HEK293 (cell line): ENCODE data around the gene FLG.

ENCODE experiments used
- CTCF ChIA-PET: fragments of 350-600 bp; formaldehyde crosslinking; extraction: SDS; loops from one replicate; lab custom pipeline; 2021; ENCODE audit warnings: antibody characterized with exemption; lab: Yijun Ruan, JAX
- POLR2A ChIA-PET: fragments of 300-600 bp; formaldehyde crosslinking; extraction: SDS; loops from one replicate; lab custom pipeline; 2020; ENCODE audit warnings: antibody characterized with exemption, inconsistent platforms; lab: Yijun Ruan, JAX
- H3K27ac ChIP-seq: fragments of 200-500 bp; sonication (Bioruptor generic); 2 replicates; pipeline ENCODE4 v1.5.1; 2014; ENCODE audit warnings: low read depth, low read length, control low read depth, inconsistent platforms; ENCODE audit errors: extremely low read depth
- H3K36me3 ChIP-seq, 2 experiments: fragments of 200-500 bp in 1 of 2; sonication (Bioruptor generic) in 1 of 2; 1 replicate in 1 of 2; 2 replicates in 1 of 2; pipeline ENCODE4 v1.5.1; 2014 to 2017; ENCODE audit warnings: inconsistent platforms in 2 of 2, low read length in 2 of 2; ENCODE audit not compliant: control insufficient read depth in 2 of 2, insufficient read depth in 1 of 2
- H3K4me1 ChIP-seq: fragments of 200-500 bp; sonication (Bioruptor generic); 2 replicates; pipeline ENCODE4 v1.5.1; 2014; ENCODE audit warnings: mild to moderate bottlenecking, low read length, inconsistent platforms; ENCODE audit not compliant: control insufficient read depth, insufficient read depth
- H3K4me3 ChIP-seq: 2 replicates; pipeline ENCODE4 v1.5.1; 2011; ENCODE audit warnings: low read depth, mild to moderate bottlenecking, control low read depth, low read length, moderate library complexity
- H3K9me3 ChIP-seq: fragments of 200-500 bp; sonication (Bioruptor generic); 2 replicates; pipeline ENCODE4 v1.5.1; 2014; ENCODE audit warnings: low read depth, low read length, inconsistent platforms; ENCODE audit not compliant: control insufficient read depth, insufficient read depth
- KLF10 ChIP-seq: fragments of 450-650 bp; IDR thresholded peaks from 2 replicates; pipeline ENCODE4 v1.5.1; 2018; ENCODE audit warnings: missing biosample characterization, mild to moderate bottlenecking, missing genetic modification characterization
- TCF7L2 ChIP-seq: IDR thresholded peaks from 2 replicates; pipeline ENCODE4 v1.6.1; 2011; ENCODE audit warnings: low read depth, mild to moderate bottlenecking, inconsistent platforms, low read length, moderate library complexity, borderline replicate concordance
- ZEB2 ChIP-seq: fragments of 450-650 bp; formaldehyde crosslinking; IDR thresholded peaks from 2 replicates; pipeline ENCODE4 v1.5.1; 2016; ENCODE audit warnings: missing biosample characterization, missing genetic modification characterization
- ZFP37 ChIP-seq: fragments of 450-650 bp; formaldehyde crosslinking; IDR thresholded peaks from 2 replicates; pipeline ENCODE4 v1.5.1; 2016; ENCODE audit warnings: missing biosample characterization, missing genetic modification characterization
- ZNF133 ChIP-seq: fragments of 450-650 bp; formaldehyde crosslinking; IDR thresholded peaks from 2 replicates; pipeline ENCODE4 v1.5.1; 2016; ENCODE audit warnings: missing biosample characterization, missing genetic modification characterization
- ZNF146 ChIP-seq: fragments of 450-650 bp; formaldehyde crosslinking; IDR thresholded peaks from 2 replicates; pipeline ENCODE4 v1.5.1; 2016; ENCODE audit warnings: missing biosample characterization, missing genetic modification characterization
- ZNF169 ChIP-seq: fragments of 450-650 bp; formaldehyde crosslinking; IDR thresholded peaks from 2 replicates; pipeline ENCODE4 v1.5.1; 2016; ENCODE audit warnings: missing biosample characterization, missing genetic modification characterization
- ZNF292 ChIP-seq: fragments of 450-650 bp; formaldehyde crosslinking; IDR thresholded peaks from 2 replicates; pipeline ENCODE4 v1.5.1; 2016; ENCODE audit warnings: low read depth, missing biosample characterization, missing genetic modification characterization, borderline replicate concordance
- ZNF335 ChIP-seq: fragments of 450-650 bp; formaldehyde crosslinking; conservative IDR thresholded peaks from 2 replicates; pipeline ENCODE4 v1.5.1; 2016; ENCODE audit warnings: missing biosample characterization, missing genetic modification characterization
- ZNF341 ChIP-seq: fragments of 450-650 bp; formaldehyde crosslinking; IDR thresholded peaks from 2 replicates; pipeline ENCODE4; 2016; ENCODE audit warnings: low read depth, missing biosample characterization, missing genetic modification characterization
- ZNF558 ChIP-seq: fragments of 450-650 bp; formaldehyde crosslinking; IDR thresholded peaks from 2 replicates; pipeline ENCODE4 v1.5.1; 2016; ENCODE audit warnings: missing biosample characterization, missing genetic modification characterization
- ZNF585B ChIP-seq: fragments of 450-650 bp; formaldehyde crosslinking; IDR thresholded peaks from 2 replicates; pipeline ENCODE4 v1.5.1; 2016; ENCODE audit warnings: missing biosample characterization, missing genetic modification characterization
- ZNF610 ChIP-seq: fragments of 450-650 bp; formaldehyde crosslinking; IDR thresholded peaks from 2 replicates; pipeline ENCODE4 v1.5.1; 2016; ENCODE audit warnings: missing biosample characterization, missing genetic modification characterization, borderline replicate concordance
- ZNF677 ChIP-seq: fragments of 450-650 bp; IDR thresholded peaks from 2 replicates; pipeline ENCODE4 v1.5.0; 2018; ENCODE audit warnings: missing biosample characterization, mild to moderate bottlenecking, missing genetic modification characterization, moderate library complexity
- ZNF768 ChIP-seq: fragments of 450-650 bp; formaldehyde crosslinking; IDR thresholded peaks from 2 replicates; pipeline ENCODE4 v1.5.1; 2018; ENCODE audit warnings: missing biosample characterization, mild to moderate bottlenecking, missing genetic modification characterization
- TF ChIP-seq, protein P1 (sequence below): fragments of 450-650 bp; formaldehyde crosslinking; IDR thresholded peaks from 2 replicates; pipeline ENCODE4 v1.5.1; 2016; ENCODE audit warnings: missing biosample characterization, missing genetic modification characterization
- TF ChIP-seq, protein P2 (sequence below): fragments of 450-650 bp; formaldehyde crosslinking; IDR thresholded peaks from 2 replicates; pipeline ENCODE4 v1.5.1; 2016; ENCODE audit warnings: missing biosample characterization, missing genetic modification characterization
- TF ChIP-seq, protein P3 (sequence below): fragments of 450-650 bp; formaldehyde crosslinking; IDR thresholded peaks from 2 replicates; pipeline ENCODE4 v1.5.1; 2016; ENCODE audit warnings: missing biosample characterization, missing genetic modification characterization, borderline replicate concordance

FLG gene

DNA sequence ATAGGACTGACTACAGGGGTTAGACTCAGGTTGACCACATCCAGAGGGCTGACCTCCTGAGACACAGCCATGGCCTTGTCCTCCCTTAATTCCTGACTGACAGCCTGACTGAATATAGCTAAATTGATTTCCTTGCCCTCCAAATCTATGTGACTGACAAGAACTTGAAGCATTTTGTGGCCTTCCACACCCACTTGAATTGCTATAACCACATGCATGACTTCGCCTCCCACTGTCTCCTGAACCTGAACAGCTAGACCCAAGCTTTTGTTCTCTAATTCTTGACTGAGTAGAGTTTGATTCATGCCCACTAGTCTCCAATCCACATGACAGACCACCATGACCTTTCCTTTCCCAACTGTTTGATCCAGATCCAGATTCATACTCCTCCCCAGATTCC lies 31.7 kb upstream of the FLG start:
- ChIA-PET POLR2A (no interaction called here), CTCF (interaction anchor here (0.6 to 1.6 kb wide), 5 partner anchors 9 to 103 kb away, joined by 3 to 4 read pairs (median 3); no protein-coding TSS in a partner anchor)
- Histone ChIP-seq H3K4me1 (no peaks in the 10 kb centered on the region), H3K36me3 (no peaks in the 10 kb centered on the region), H3K9me3 (no peaks in the 10 kb centered on the region), H3K27ac (no peak overlapping the region), H3K4me3 (no peak overlapping the region)
- TF ChIP-seq, protein P1, sequence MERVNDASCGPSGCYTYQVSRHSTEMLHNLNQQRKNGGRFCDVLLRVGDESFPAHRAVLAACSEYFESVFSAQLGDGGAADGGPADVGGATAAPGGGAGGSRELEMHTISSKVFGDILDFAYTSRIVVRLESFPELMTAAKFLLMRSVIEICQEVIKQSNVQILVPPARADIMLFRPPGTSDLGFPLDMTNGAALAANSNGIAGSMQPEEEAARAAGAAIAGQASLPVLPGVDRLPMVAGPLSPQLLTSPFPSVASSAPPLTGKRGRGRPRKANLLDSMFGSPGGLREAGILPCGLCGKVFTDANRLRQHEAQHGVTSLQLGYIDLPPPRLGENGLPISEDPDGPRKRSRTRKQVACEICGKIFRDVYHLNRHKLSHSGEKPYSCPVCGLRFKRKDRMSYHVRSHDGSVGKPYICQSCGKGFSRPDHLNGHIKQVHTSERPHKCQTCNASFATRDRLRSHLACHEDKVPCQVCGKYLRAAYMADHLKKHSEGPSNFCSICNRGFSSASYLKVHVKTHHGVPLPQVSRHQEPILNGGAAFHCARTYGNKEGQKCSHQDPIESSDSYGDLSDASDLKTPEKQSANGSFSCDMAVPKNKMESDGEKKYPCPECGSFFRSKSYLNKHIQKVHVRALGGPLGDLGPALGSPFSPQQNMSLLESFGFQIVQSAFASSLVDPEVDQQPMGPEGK (tag by site-specific recombination) = no peak
- TF ChIP-seq ZNF169 (tag by site-specific recombination) (no peak), ZNF677 (tag by site-specific recombination) (no peak), ZEB2 (tag by site-specific recombination) (no peak), ZNF585B (tag by site-specific recombination) (no peak), KLF10 (tag by site-specific recombination) (no peak), ZNF610 (tag by site-specific recombination) (no peak), ZNF558 (tag by site-specific recombination) (no peak), ZFP37 (no peak)
- TF ChIP-seq, protein P2, sequence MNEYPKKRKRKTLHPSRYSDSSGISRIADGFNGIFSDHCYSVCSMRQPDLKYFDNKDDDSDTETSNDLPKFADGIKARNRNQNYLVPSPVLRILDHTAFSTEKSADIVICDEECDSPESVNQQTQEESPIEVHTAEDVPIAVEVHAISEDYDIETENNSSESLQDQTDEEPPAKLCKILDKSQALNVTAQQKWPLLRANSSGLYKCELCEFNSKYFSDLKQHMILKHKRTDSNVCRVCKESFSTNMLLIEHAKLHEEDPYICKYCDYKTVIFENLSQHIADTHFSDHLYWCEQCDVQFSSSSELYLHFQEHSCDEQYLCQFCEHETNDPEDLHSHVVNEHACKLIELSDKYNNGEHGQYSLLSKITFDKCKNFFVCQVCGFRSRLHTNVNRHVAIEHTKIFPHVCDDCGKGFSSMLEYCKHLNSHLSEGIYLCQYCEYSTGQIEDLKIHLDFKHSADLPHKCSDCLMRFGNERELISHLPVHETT (tag by site-specific recombination) = no peak
- TF ChIP-seq, protein P3, sequence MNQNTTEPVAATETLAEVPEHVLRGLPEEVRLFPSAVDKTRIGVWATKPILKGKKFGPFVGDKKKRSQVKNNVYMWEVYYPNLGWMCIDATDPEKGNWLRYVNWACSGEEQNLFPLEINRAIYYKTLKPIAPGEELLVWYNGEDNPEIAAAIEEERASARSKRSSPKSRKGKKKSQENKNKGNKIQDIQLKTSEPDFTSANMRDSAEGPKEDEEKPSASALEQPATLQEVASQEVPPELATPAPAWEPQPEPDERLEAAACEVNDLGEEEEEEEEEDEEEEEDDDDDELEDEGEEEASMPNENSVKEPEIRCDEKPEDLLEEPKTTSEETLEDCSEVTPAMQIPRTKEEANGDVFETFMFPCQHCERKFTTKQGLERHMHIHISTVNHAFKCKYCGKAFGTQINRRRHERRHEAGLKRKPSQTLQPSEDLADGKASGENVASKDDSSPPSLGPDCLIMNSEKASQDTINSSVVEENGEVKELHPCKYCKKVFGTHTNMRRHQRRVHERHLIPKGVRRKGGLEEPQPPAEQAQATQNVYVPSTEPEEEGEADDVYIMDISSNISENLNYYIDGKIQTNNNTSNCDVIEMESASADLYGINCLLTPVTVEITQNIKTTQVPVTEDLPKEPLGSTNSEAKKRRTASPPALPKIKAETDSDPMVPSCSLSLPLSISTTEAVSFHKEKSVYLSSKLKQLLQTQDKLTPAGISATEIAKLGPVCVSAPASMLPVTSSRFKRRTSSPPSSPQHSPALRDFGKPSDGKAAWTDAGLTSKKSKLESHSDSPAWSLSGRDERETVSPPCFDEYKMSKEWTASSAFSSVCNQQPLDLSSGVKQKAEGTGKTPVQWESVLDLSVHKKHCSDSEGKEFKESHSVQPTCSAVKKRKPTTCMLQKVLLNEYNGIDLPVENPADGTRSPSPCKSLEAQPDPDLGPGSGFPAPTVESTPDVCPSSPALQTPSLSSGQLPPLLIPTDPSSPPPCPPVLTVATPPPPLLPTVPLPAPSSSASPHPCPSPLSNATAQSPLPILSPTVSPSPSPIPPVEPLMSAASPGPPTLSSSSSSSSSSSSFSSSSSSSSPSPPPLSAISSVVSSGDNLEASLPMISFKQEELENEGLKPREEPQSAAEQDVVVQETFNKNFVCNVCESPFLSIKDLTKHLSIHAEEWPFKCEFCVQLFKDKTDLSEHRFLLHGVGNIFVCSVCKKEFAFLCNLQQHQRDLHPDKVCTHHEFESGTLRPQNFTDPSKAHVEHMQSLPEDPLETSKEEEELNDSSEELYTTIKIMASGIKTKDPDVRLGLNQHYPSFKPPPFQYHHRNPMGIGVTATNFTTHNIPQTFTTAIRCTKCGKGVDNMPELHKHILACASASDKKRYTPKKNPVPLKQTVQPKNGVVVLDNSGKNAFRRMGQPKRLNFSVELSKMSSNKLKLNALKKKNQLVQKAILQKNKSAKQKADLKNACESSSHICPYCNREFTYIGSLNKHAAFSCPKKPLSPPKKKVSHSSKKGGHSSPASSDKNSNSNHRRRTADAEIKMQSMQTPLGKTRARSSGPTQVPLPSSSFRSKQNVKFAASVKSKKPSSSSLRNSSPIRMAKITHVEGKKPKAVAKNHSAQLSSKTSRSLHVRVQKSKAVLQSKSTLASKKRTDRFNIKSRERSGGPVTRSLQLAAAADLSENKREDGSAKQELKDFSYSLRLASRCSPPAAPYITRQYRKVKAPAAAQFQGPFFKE (tag by site-specific recombination) = no peak

DNA sequence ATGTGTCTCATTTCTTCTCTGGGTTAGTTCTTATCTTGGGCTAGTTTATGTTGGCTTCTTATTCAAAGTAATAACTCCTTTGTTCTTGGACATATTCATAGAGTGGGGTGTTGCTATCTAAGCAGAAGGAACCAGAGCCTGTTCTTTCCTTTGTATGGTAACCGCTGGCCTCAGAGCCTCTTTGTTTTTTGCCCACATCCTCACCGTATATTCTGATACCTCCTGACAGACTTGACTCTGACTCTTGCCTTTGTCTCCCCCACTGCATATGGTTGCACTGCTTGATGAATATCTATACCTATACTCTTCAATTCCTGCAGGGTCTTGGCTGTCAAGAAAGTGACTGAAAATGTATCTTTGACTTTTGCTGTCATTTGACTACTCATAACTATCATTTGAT lies 24.6 kb upstream of the FLG start:
- POLR2A ChIA-PET = no interaction called here
- TF ChIP-seq ZNF768 (tag by site-specific recombination) (no peak), ZNF146 (tag by site-specific recombination) (no peak), TCF7L2 (no peak), ZNF292 (tag by site-specific recombination) (no peak), ZNF335 (tag by site-specific recombination) (no peak), ZNF341 (tag by site-specific recombination) (no peak), ZNF133 (tag by site-specific recombination) (no peak)
- TF ChIP-seq, protein P3 (tag by site-specific recombination) = no peak

More for the DNA sequence above, 24.6 kb upstream of the FLG start:
- Histone ChIP-seq H3K9me3 (no peaks in the 10 kb centered on the region), H3K27ac (no peak overlapping the region), H3K36me3 (no peaks in the 10 kb centered on the region), H3K4me1 (no peaks in the 10 kb centered on the region), H3K4me3 (no peak overlapping the region)
- CTCF ChIA-PET = no interaction called here
